Fibroblast of lung (primary cell): ENCODE results near the gene GRIN2A.

Experiments
- EZH2 ChIP-seq: IDR thresholded peaks from 2 replicates; pipeline ENCODE4 v1.5.1; 2012; ENCODE audit warnings: low read length, control low read depth, mild to moderate bottlenecking; ENCODE audit errors: missing control alignments
- TF ChIP-seq, protein P1 (sequence below), 2 donors: IDR thresholded peaks in 1 of 2; conservative IDR thresholded peaks in 1 of 2; 1 replicate in 1 of 2; 2 replicates in 1 of 2; pipeline ENCODE4 v1.5.1; 2011 to 2012; ENCODE audit warnings: low read length in 2 of 2, control low read depth in 1 of 2, inconsistent platforms in 1 of 2, low read depth in 1 of 2, mild to moderate bottlenecking in 1 of 2

DNA sequence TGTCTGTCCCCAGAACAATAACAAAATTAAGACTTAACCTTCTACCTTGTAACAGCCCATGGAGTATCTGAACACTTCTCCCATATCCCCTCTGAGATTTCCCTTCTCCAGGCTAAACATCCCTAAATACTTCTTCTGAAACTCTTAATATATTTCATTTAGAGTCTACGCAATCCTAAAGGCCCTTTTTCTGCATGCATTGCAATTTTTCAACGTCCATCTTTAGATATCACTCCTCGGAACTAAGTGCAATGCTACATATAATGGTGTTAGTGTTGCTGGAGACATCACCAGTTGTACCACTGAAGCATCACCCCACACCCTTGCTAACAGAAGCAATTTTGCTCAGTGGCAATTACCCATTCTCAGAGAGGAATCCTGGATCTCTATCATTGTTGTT, 13.2 kb downstream of the GRIN2A start:
- TF ChIP-seq, protein P1, sequence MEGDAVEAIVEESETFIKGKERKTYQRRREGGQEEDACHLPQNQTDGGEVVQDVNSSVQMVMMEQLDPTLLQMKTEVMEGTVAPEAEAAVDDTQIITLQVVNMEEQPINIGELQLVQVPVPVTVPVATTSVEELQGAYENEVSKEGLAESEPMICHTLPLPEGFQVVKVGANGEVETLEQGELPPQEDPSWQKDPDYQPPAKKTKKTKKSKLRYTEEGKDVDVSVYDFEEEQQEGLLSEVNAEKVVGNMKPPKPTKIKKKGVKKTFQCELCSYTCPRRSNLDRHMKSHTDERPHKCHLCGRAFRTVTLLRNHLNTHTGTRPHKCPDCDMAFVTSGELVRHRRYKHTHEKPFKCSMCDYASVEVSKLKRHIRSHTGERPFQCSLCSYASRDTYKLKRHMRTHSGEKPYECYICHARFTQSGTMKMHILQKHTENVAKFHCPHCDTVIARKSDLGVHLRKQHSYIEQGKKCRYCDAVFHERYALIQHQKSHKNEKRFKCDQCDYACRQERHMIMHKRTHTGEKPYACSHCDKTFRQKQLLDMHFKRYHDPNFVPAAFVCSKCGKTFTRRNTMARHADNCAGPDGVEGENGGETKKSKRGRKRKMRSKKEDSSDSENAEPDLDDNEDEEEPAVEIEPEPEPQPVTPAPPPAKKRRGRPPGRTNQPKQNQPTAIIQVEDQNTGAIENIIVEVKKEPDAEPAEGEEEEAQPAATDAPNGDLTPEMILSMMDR (conservative IDR thresholded peaks at IDR 0.05 in 1 of 2, IDR thresholded peaks at IDR 0.05 in 1 of 2; ENCODE audit: low read depth in 1 of 2, low read length in 2 of 2) = no peak
- TF ChIP-seq EZH2 = no peak
